K562 (cell line): ENCODE measurements around the gene NLGN2. TPM values are rescaled to one million over a fixed set of nuclear protein-coding genes. Genes with fewer than 3 reads are reported as not detected.

Source experiments
- GABPB2 ChIP-seq: fragments of 250-450 bp; sonication (Bioruptor Pico); conservative IDR thresholded peaks from 2 replicates; pipeline ENCODE4 v1.5.1; 2021; ENCODE audit warnings: mild to moderate bottlenecking
- RAD21 ChIP-seq, 2 experiments: fragments of 250-450 bp in 1 of 2; fragments of 450-650 bp in 1 of 2; sonication (Bioruptor Pico) in 1 of 2; formaldehyde crosslinking in 1 of 2; IDR thresholded peaks in 1 of 2; conservative IDR thresholded peaks in 1 of 2; 2 replicates each; pipeline versions ENCODE4 v1.4.0 to v1.8.0; 2020 to 2022; ENCODE audit warnings: mild to moderate bottlenecking in 2 of 2, moderate library complexity in 1 of 2
- polyA plus RNA-seq, 8 experiments: library from polyadenylated mRNA; depleted of rRNA in 4 of 8; stranded (reverse) in 5 of 8; unstranded in 3 of 8; fragments of >200 nt; fragmentation: Nextera tagmentation in 2 of 8; fragmentation: Illumina TruSeq in 1 of 8; extraction: Ambion mirVana in 2 of 8; extraction: Trizol in 1 of 8; gene quantifications; 2 replicates each; pipeline versions ENCODE4 v1.2.1 to v1.2.3, GENCODE V29; 2011 to 2014; ENCODE audit warnings: inconsistent platforms in 1 of 8, missing spikeins in 1 of 8
- total RNA-seq, 7 experiments: library from RNA; depleted of rRNA in 6 of 7; stranded (reverse); fragments of >200 nt in 6 of 7; fragmentation: Illumina TruSeq in 2 of 7; extraction: Trizol in 2 of 7; gene quantifications; 2 replicates each; pipeline versions ENCODE4 v1.2.1 to v1.2.3, GENCODE V29; 2011 to 2021; ENCODE audit warnings: low replicate concordance in 1 of 7
- TF ChIP-seq, protein P1 (sequence below), 2 experiments: fragments of 450-650 bp; formaldehyde crosslinking in 1 of 2; IDR thresholded peaks; 2 replicates each; pipeline versions ENCODE4 v1.4.0 to v1.6.1; 2014 to 2020; ENCODE audit warnings: mild to moderate bottlenecking in 2 of 2, borderline replicate concordance in 1 of 2, low read depth in 1 of 2

Gene NLGN2
- total and polyA plus RNA-seq, 9 of the 15 experiments (the other 6 are each of a cell fraction or from before 2014, with no cell fraction given) = 0.11 to 7.8 (median 0.77) TPM

DNA sequence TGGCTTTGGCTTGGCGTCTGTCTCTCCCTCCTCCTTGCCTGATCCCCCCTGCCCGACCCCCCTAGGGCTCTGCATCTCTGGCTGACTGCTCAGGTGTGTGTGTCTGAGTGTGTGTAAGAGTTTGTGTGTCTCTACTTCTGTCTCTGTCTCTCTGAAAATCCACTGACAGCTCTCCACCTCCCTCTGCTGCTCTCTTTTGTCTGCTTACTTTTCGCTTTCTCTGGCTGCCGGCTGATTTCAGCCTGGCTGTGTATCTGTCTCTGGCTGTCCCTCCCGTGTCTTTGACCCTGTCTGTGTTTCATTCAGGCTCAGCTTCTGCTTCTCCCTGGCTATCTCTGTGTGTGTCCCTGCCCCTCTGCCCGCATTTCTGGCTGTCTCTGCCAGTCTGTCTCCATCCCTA, 8.7 kb downstream of the NLGN2 start (continued):
- TF ChIP-seq, protein P1, sequence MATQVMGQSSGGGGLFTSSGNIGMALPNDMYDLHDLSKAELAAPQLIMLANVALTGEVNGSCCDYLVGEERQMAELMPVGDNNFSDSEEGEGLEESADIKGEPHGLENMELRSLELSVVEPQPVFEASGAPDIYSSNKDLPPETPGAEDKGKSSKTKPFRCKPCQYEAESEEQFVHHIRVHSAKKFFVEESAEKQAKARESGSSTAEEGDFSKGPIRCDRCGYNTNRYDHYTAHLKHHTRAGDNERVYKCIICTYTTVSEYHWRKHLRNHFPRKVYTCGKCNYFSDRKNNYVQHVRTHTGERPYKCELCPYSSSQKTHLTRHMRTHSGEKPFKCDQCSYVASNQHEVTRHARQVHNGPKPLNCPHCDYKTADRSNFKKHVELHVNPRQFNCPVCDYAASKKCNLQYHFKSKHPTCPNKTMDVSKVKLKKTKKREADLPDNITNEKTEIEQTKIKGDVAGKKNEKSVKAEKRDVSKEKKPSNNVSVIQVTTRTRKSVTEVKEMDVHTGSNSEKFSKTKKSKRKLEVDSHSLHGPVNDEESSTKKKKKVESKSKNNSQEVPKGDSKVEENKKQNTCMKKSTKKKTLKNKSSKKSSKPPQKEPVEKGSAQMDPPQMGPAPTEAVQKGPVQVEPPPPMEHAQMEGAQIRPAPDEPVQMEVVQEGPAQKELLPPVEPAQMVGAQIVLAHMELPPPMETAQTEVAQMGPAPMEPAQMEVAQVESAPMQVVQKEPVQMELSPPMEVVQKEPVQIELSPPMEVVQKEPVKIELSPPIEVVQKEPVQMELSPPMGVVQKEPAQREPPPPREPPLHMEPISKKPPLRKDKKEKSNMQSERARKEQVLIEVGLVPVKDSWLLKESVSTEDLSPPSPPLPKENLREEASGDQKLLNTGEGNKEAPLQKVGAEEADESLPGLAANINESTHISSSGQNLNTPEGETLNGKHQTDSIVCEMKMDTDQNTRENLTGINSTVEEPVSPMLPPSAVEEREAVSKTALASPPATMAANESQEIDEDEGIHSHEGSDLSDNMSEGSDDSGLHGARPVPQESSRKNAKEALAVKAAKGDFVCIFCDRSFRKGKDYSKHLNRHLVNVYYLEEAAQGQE (IDR thresholded peaks at IDR 0.05; ENCODE audit: borderline replicate concordance) = peak; percentile 27; the same call in 1 of the 2 replicates
- TF ChIP-seq, protein P1 (CRISPR knock-in tag; IDR thresholded peaks at IDR 0.05; ENCODE audit: low read depth) = no peak
- TF ChIP-seq RAD21 (CRISPR knock-in tag; conservative IDR thresholded peaks at IDR 0.05 in 1 of 2, IDR thresholded peaks at IDR 0.05 in 1 of 2) (peak in 1 of 2 experiments; percentile 16; a peak in 1 of 4 replicates), GABPB2 (CRISPR knock-in tag) (no peak)
- TF ChIP-seq, all 486 proteins: peak for 3
